Measurements from ENCODE around the gene DPH3.

DNA sequence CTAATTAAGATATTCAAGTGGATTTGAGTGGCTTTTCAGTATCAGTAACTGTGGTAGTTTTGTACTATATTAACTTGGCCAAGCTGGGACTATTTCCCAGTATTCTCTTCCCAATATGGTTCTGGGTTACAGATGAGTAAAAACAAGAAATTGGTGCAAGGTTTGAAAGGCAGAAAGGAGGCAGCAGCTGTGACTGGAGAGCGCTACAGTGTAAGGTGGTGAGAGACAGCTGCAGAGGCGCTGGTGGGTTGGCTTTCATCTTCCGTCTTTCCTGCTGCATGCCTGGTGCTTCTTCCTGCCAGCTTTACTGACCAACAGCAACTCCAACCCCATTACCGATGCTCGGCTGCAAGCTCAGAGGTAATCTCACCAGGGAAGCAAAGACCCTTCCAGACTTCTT lies 9.8 kb downstream of the DPH3 start:
- TF ChIP-seq, protein P1, sequence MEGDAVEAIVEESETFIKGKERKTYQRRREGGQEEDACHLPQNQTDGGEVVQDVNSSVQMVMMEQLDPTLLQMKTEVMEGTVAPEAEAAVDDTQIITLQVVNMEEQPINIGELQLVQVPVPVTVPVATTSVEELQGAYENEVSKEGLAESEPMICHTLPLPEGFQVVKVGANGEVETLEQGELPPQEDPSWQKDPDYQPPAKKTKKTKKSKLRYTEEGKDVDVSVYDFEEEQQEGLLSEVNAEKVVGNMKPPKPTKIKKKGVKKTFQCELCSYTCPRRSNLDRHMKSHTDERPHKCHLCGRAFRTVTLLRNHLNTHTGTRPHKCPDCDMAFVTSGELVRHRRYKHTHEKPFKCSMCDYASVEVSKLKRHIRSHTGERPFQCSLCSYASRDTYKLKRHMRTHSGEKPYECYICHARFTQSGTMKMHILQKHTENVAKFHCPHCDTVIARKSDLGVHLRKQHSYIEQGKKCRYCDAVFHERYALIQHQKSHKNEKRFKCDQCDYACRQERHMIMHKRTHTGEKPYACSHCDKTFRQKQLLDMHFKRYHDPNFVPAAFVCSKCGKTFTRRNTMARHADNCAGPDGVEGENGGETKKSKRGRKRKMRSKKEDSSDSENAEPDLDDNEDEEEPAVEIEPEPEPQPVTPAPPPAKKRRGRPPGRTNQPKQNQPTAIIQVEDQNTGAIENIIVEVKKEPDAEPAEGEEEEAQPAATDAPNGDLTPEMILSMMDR (IDR thresholded peaks at IDR 0.05), result no peak
- TF ChIP-seq POLR2AphosphoS5 (IDR thresholded peaks at IDR 0.05) (no peak), POLR2A (IDR thresholded peaks at IDR 0.05) (no peak)
